ENCODE data around the gene RAI1. TPM values are rescaled to one million over a fixed set of nuclear protein-coding genes. Genes with fewer than 3 reads are reported as not detected.
A peak's percentile ranks its signal among the peaks of the same experiment; 100 is the strongest.

Gene RAI1
- total RNA-seq, 4 donors from 2014 or later = 20.3 to 46.1 (median 30.4) TPM

DNA sequence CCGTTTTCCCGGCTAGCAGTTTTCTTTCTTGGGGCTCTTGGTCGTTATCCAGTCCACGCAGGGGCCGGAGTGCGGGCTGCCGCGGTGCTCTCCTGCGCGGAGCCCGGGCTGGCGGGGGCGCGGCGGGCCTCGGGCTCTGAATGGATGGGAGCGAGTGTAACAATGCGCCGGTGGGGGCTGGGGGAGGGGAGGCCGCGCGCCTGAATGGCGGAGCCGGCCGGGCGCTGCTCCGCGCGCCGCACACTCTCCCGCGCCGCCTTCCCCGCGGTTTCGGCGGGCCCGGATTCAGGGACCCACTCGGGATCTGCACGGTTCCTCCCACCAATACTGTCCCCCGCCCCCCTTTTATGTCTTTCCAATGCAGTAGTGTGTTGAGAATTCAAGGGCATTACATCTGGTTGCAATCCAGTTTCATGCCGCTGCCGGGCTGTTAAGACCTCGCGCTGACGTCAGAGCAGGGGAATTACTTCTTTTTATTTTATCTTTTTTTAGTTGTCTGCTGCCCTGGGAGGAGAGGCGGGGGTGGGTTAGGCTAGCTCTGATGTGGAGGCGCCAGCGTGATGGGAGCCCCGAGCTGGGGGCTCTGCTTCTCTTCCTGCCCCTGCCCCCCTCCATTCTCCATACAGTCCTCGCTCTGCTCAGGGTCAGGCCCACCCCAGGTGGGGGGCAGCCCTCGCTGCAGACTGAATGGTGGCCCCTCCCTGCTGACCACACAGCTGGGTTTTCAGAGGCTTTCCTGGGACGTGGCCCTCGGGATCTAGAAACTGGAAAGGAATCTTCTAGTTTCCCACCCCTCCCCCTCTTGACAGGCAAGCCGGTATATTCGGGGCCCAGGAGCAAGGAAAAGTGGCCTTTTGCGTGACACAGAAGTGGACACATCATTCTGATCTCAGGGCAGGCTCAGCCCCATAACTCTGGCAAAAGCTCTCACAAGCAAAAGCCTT lies 1.8 kb downstream of the RAI1 start:
- Histone ChIP-seq H3K36me3 (no peaks in the 10 kb centered on the region), H3K27ac (peak overlapping the region; percentile 91), H3K9me3 (no peaks in the 10 kb centered on the region), H3K27me3 (no peaks in the 10 kb centered on the region), H3K4me3 (peak overlapping the region; percentile 76), H3K4me1 (peaks cover 54% of the 10 kb centered on the region)
- TF ChIP-seq POLR2A (IDR thresholded peaks at IDR 0.05) (no peak), CTCF (IDR thresholded peaks at IDR 0.05) (no peak), EP300 (IDR thresholded peaks at IDR 0.05) (no peak), POLR2AphosphoS5 (IDR thresholded peaks at IDR 0.05) (no peak)
- 8% methylated on average over 19 of the region's 57 CpGs for WGBS
- DNase-seq (ENCODE audit: low spot score in 2 of 2) = peak in 1 of 2 donors; percentile 79

- no peak for TF ChIP-seq POLR2AphosphoS5 (IDR thresholded peaks at IDR 0.05)
- no peak for TF ChIP-seq EP300 (IDR thresholded peaks at IDR 0.05)
- no peak for TF ChIP-seq POLR2A (IDR thresholded peaks at IDR 0.05)
- no peak for TF ChIP-seq CTCF (IDR thresholded peaks at IDR 0.05)
- H3K27me3 ChIP-seq = no peaks in the 10 kb centered on the region
- no peak for DNase-seq (ENCODE audit: low spot score in 2 of 2)
- H3K9me3 ChIP-seq = no peaks in the 10 kb centered on the region
- peaks cover 55% of the 10 kb centered on the region for H3K4me1 ChIP-seq
- H3K36me3 ChIP-seq = no peaks in the 10 kb centered on the region
- no peak overlapping the region for H3K4me3 ChIP-seq
- H3K27ac ChIP-seq = peak overlapping the region; percentile 91
- WGBS = 83% methylated on average over 7 of the region's 7 CpGs
Observed at GRCh38 chr17:17683710-17684365, 2.6 kb downstream of the RAI1 start.

DNA sequence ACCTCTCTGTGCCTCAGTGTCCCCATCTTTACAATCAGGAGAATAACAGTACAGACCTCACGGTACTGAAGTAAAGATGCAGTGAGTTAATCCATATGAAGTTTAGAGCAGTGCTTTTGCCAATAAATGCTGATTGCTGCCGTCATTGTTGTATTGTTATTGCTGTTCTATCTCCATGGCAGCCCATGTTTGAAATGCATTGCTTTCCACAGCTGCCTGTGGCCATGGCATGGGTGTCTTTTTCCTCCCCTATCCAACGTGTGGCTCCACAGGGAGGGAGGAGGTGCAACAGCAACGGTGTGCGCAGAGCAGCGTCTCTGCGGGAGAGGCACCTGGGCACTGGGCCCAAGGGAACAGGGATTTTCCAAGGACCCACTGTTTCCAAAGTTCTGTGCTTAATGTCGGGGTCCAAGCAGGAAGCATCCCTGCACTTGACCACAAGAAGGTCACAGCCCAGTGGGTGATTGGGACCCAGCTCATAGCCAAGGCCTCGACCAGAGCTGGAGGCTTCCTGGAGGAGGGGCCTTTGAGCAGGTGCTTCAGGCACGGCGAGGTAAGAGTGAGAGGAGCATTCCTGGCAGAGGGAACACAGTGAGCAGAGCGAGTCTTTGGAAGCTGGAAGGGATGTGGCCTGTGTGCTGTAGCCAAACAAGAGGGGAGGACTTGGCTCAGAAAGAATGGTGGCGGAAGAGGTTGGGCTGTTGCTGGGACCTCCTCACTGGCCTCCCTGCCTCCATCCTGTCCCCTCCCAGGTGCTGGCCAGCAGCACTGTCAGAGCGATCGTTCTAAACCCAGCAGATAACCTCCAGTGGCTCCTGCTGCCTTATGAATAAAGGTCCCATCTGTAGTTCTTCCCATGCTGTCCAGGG lies 3.9 kb downstream of the RAI1 start:
- H3K4me1 ChIP-seq = peaks cover 58% of the 10 kb centered on the region
- no peak for TF ChIP-seq CTCF (IDR thresholded peaks at IDR 0.05)
- TF ChIP-seq POLR2AphosphoS5 (IDR thresholded peaks at IDR 0.05) = no peak
- TF ChIP-seq POLR2A (IDR thresholded peaks at IDR 0.05) = no peak
- no peak for TF ChIP-seq EP300 (IDR thresholded peaks at IDR 0.05)
- H3K4me3 ChIP-seq = no peak overlapping the region

GRCh38 chr17:17685775-17686291 lies 4.6 kb downstream of the RAI1 start:
- TF ChIP-seq POLR2A (IDR thresholded peaks at IDR 0.05) = no peak
- no peak for TF ChIP-seq EP300 (IDR thresholded peaks at IDR 0.05)
- no peak for TF ChIP-seq CTCF (IDR thresholded peaks at IDR 0.05)
- TF ChIP-seq POLR2AphosphoS5 (IDR thresholded peaks at IDR 0.05) = no peak
- peaks cover 57% of the 10 kb centered on the region for H3K4me1 ChIP-seq
- whole genome bisulfite sequencing = 11% methylated on average over 7 of the region's 14 CpGs
- DNase-seq (ENCODE audit: low spot score in 2 of 2) = no peak
- H3K27me3 ChIP-seq = no peaks in the 10 kb centered on the region
- H3K9me3 ChIP-seq = no peaks in the 10 kb centered on the region
- H3K36me3 ChIP-seq = no peaks in the 10 kb centered on the region
- H3K27ac ChIP-seq = peak overlapping the region; percentile 91
- H3K4me3 ChIP-seq = no peak overlapping the region

More for the DNA sequence above, 3.9 kb downstream of the RAI1 start:
- no peak for DNase-seq (ENCODE audit: low spot score in 2 of 2)
- H3K9me3 ChIP-seq = no peaks in the 10 kb centered on the region
- 31% methylated on average over 15 of the region's 15 CpGs for WGBS
- H3K27ac ChIP-seq = peak overlapping the region; percentile 91
- H3K36me3 ChIP-seq = no peaks in the 10 kb centered on the region
- no peaks in the 10 kb centered on the region for H3K27me3 ChIP-seq

All from suprapubic skin (tissue), 4 donors.